Glutamatergic neuron (in vitro differentiated cells): ENCODE results near the gene FRAS1. TPM values are rescaled to one million over a fixed set of nuclear protein-coding genes. Genes with fewer than 3 reads are reported as not detected.

ENCODE experiments used
- DNase-seq: peaks from one replicate; pipeline ENCODE4 v3.0.0; 2022
- H3K27ac Mint-ChIP-seq: one replicate; pipeline ENCODE4 v1.8.0; 2020; ENCODE audit warnings: mild to moderate bottlenecking, mixed read lengths, inconsistent platforms; ENCODE audit not compliant: unreplicated experiment
- H3K27me3 Mint-ChIP-seq: one replicate; pipeline ENCODE4 v1.8.0; 2020; ENCODE audit warnings: mild to moderate bottlenecking, moderate library complexity, mixed read lengths, inconsistent platforms; ENCODE audit not compliant: unreplicated experiment
- H3K36me3 Mint-ChIP-seq: one replicate; pipeline ENCODE4 v1.8.0; 2020; ENCODE audit warnings: mild to moderate bottlenecking, mixed read lengths, inconsistent platforms; ENCODE audit not compliant: unreplicated experiment
- H3K4me1 Mint-ChIP-seq: one replicate; pipeline ENCODE4 v1.8.0; 2020; ENCODE audit warnings: mild to moderate bottlenecking, low read depth, mixed read lengths, inconsistent platforms; ENCODE audit not compliant: unreplicated experiment
- H3K4me3 Mint-ChIP-seq: one replicate; pipeline ENCODE4 v1.8.0; 2020; ENCODE audit warnings: mild to moderate bottlenecking, mixed read lengths, inconsistent platforms; ENCODE audit not compliant: unreplicated experiment
- H3K9me3 Mint-ChIP-seq: one replicate; pipeline ENCODE4 v1.8.0; 2020; ENCODE audit warnings: mild to moderate bottlenecking, moderate library complexity, mixed read lengths, inconsistent platforms; ENCODE audit not compliant: unreplicated experiment
- CTCF ChIP-seq: fragments of 200-600 bp; sonication (generic); IDR thresholded peaks from one replicate; pipeline ENCODE4 v1.5.0; 2021; ENCODE audit not compliant: partially characterized antibody, unreplicated experiment
- total RNA-seq: library from RNA; stranded (reverse); fragmentation: NEBNext Ultra II Directional; extraction: Animal tissue kit (Norgen Biotek cat#: 25700); gene quantifications from one replicate; pipeline ENCODE4 v1.2.1, GENCODE V29; 2021; ENCODE audit not compliant: unreplicated experiment

The FRAS1 gene
- total RNA-seq, 1 donor from 2014 or later = 18.7 TPM

- H3K9me3 Mint-ChIP-seq = peaks cover 1% of the 10 kb centered on the region
- no peak overlapping the region for H3K27ac Mint-ChIP-seq
- no peak for DNase-seq
- H3K4me1 Mint-ChIP-seq = no peaks in the 10 kb centered on the region
- TF ChIP-seq CTCF = no peak
- H3K36me3 Mint-ChIP-seq = no peaks in the 10 kb centered on the region
- H3K4me3 Mint-ChIP-seq = no peak overlapping the region
- H3K27me3 Mint-ChIP-seq = no peaks in the 10 kb centered on the region
Measured at GRCh38 chr4:78222575-78223186, 165.6 kb downstream of the FRAS1 start.

- H3K36me3 Mint-ChIP-seq = no peaks in the 10 kb centered on the region
- peaks cover 1% of the 10 kb centered on the region for H3K9me3 Mint-ChIP-seq
- no peaks in the 10 kb centered on the region for H3K4me1 Mint-ChIP-seq
- H3K27me3 Mint-ChIP-seq = no peaks in the 10 kb centered on the region
- no peak overlapping the region for H3K27ac Mint-ChIP-seq
- no peak for TF ChIP-seq CTCF
- no peak overlapping the region for H3K4me3 Mint-ChIP-seq
- no peak for DNase-seq
Measured at GRCh38 chr4:78225236-78225635, 168.1 kb downstream of the FRAS1 start.

- no peaks in the 10 kb centered on the region for H3K36me3 Mint-ChIP-seq
- no peak overlapping the region for H3K4me3 Mint-ChIP-seq
- H3K4me1 Mint-ChIP-seq = no peaks in the 10 kb centered on the region
- DNase-seq = no peak
- TF ChIP-seq CTCF = no peak
- H3K9me3 Mint-ChIP-seq = peaks cover 1% of the 10 kb centered on the region
- H3K27ac Mint-ChIP-seq = no peak overlapping the region
- H3K27me3 Mint-ChIP-seq = no peaks in the 10 kb centered on the region
Measured at GRCh38 chr4:78226279-78226678, 169.2 kb downstream of the FRAS1 start.

GRCh38 chr4:78227411-78228057 is 170.4 kb downstream of the FRAS1 start:
- DNase-seq = no peak
- no peak overlapping the region for H3K4me3 Mint-ChIP-seq
- peaks cover 1% of the 10 kb centered on the region for H3K9me3 Mint-ChIP-seq
- TF ChIP-seq CTCF = no peak
- no peaks in the 10 kb centered on the region for H3K36me3 Mint-ChIP-seq
- H3K27me3 Mint-ChIP-seq = no peaks in the 10 kb centered on the region
- H3K27ac Mint-ChIP-seq = no peak overlapping the region
- H3K4me1 Mint-ChIP-seq = no peaks in the 10 kb centered on the region

- DNase-seq = no peak
- no peaks in the 10 kb centered on the region for H3K9me3 Mint-ChIP-seq
- H3K4me3 Mint-ChIP-seq = no peak overlapping the region
- H3K4me1 Mint-ChIP-seq = no peaks in the 10 kb centered on the region
- H3K27ac Mint-ChIP-seq = no peak overlapping the region
- H3K27me3 Mint-ChIP-seq = no peaks in the 10 kb centered on the region
- no peaks in the 10 kb centered on the region for H3K36me3 Mint-ChIP-seq
- TF ChIP-seq CTCF = no peak
Measured at GRCh38 chr4:78235800-78236199, 178.7 kb downstream of the FRAS1 start.
